Embryonic facial prominence (tissue), 1 donor: ENCODE measurements around the gene API5.

ENCODE experiments used
- DNase-seq: peaks from one replicate; pipeline ENCODE4 v3.0.0-alpha.2; 2016; ENCODE audit errors: extremely low spot score

Gene API5

GRCh38 chr11:43359422-43359818, 47.6 kb downstream of the API5 start:
- no peak for DNase-seq

- no peak for DNase-seq
Measured at GRCh38 chr11:43360361-43361032, 48.7 kb downstream of the API5 start.

GRCh38 chr11:43366677-43367076, 54.9 kb downstream of the API5 start:
- no peak for DNase-seq

GRCh38 chr11:43367382-43368178, 55.8 kb downstream of the API5 start:
- DNase-seq: no peak

GRCh38 chr11:43376065-43376464, 64.3 kb downstream of the API5 start:
- DNase-seq: no peak

- DNase-seq: no peak
Measured at GRCh38 chr11:43376594-43376993, 64.8 kb downstream of the API5 start.

- no peak for DNase-seq
Measured at GRCh38 chr11:43377389-43377788, 65.6 kb downstream of the API5 start.

- no peak for DNase-seq
Measured at GRCh38 chr11:43378897-43379296, 67.1 kb downstream of the API5 start.

GRCh38 chr11:43381802-43382201, 70.0 kb downstream of the API5 start:
- no peak for DNase-seq

- DNase-seq: no peak
Measured at GRCh38 chr11:43382614-43383013, 70.8 kb downstream of the API5 start.

- DNase-seq: no peak
Measured at GRCh38 chr11:43384393-43384792, 72.6 kb downstream of the API5 start.

- no peak for DNase-seq
Measured at GRCh38 chr11:43392713-43393112, 80.9 kb downstream of the API5 start.

- DNase-seq: no peak
Measured at GRCh38 chr11:43393765-43394355, 82.1 kb downstream of the API5 start.
